Measurements from ENCODE around the gene PABPN1L.

Gene PABPN1L

DNA sequence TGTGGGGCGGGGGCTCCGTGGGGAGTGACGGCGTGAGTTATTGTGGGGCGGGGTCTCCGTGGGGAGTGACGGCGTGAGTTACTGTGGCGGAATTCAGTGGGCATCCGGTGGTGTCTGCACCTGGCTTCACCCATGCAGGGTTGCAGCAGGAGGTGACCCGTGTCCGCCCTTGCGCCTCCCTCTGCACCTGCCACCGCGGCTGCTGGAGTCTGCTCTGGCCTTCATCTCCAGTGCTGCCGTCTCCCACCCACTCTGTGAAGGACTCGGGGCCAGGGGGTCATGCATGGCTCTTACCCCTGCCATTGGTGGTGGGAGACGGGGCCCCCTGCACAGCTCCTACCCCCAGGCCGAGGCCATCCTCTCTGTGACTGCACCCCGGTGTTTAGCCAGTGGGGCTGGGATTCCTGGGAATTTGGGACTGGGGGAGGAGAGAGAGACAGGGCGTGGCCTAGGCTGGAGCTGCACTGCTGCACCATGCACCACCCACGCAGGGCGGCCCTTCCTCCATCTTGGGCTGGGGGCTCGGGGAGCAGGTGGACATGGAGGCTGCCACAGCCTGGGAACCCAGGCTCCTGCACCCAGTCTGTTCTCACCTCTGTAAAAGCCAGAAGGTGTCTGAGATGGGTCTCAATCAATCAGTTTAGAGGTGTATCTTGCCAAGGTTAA is 1.3 kb upstream of the PABPN1L start:
- no peak for DNase-seq

DNA sequence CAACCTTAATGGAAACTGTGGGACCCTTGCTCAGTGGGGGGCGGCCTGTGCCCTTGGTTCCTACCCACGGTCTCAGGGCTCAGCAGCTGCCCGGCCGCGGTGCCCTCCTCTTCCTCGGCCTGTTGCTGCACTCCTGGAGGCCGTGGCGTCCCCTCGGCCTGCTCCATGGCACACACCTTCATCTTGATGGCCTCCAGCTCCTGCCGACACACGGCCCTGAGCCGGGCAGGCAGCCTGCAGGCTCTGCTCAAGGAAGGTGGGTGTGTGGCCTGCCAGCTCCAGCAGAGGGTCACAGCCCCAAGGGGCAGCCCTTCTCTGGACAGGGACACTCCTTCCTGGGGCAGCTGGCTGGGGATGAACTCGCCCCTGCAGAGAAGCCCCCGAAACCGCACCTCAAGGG is 718 bp downstream of the PABPN1L start:
- no peak for DNase-seq

GRCh38 chr16:88865310-88865709 is 1.1 kb downstream of the PABPN1L start:
- DNase-seq: no peak

- no peak for DNase-seq
Observed at GRCh38 chr16:88864521-88864920, 1.9 kb downstream of the PABPN1L start.

DNA sequence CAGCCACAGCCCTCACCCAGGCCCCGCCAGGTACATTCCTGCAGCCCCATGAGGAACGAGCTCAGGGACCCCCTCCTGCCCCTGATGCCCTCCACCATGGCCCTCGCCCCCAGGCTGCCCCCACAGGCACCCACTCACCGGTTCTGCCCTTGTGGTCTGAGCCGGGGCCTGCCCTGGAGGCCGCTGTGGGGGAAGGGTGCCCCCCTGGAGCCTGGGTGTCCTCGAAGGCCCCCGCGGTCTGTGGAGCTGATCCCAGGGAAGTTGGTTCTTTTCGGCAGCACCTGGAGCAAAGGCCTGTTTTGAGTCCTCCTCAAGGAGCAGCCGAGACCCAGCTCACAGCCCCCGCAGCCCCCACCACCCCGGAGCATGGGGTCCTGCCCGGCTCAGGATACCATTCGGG is 2.4 kb downstream of the PABPN1L start:
- DNase-seq: no peak

DNA sequence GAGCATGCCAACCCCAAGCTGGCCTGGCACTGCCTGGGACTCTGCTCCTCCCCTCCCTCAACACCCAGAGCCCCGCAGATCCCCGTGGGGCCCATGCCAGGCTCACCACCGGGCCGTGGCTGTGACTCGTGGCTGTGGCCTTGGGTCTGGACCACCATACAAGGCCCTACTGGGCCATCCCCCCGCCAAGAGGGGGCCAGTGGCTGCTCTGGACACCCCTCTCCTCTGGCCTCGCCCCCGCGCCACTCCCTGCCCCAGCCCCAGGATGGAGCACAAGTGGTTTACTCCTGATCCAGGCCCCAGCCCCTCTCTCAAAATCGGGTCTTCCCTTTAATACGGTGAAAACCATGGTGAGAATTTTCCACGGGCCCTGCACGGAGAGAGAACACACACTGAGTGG is 3.0 kb downstream of the PABPN1L start:
- DNase-seq: no peak

DNA sequence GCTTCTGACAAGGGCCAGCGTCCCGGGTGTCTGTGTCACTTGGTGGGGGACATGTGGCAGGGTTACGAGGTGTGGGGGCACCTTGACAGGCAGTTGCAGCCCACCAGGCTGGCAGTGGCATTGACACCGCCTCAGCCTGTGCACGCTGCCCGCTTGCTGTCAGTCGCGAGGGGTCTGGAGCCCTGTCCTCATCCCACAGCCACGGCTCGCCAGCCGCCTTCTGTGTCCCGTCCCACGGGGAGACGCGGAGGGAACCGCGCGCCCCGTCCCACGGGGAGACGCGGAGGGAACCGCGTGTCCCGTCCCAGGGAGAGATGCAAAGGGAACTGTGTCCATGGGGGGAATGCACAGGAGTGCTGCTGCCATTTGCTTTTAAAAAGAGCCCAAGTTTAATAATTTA is 3.5 kb downstream of the PABPN1L start:
- no peak for DNase-seq

GRCh38 chr16:88861359-88861758 is 5.1 kb downstream of the PABPN1L start:
- DNase-seq: no peak

- DNase-seq: no peak
Observed at GRCh38 chr16:88859381-88860091, 6.9 kb downstream of the PABPN1L start.

GRCh38 chr16:88857728-88858339 is 8.6 kb downstream of the PABPN1L start:
- no peak for DNase-seq

GRCh38 chr16:88856828-88857727 is 9.4 kb downstream of the PABPN1L start, which contains the start of the genes GALNS and TRAPPC2L:
Gene GALNS (minus strand): TSS chr16:88856947. CDS start chr16:88856877, 70 bp downstream.
Gene TRAPPC2L (plus strand): TSS chr16:88857127. CDS start chr16:88857151, 24 bp downstream.
- peak; percentile 29 for DNase-seq

- no peak for DNase-seq
Observed at GRCh38 chr16:88856122-88856827, 10.2 kb downstream of the PABPN1L start.

GRCh38 chr16:88855736-88856121 is 10.7 kb downstream of the PABPN1L start:
- DNase-seq: no peak

DNA sequence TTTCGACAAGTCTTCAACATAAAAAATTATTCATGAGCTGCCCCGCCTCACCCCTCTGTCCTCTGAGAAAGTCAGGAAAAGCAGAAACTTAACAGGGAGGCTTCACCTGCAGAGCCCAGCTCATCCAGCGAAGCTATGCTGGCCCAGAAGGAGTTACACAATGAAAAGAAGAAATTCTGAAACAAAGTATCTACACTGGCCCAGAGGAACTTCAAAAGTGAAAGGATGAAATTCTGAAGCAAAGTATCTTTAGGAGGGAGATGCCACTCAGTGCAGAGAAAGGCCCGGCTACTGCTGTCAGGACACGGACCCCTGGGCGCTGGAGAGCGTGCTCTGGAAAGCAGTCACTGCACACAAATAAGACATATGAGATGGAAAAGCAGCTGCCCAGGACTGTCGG is 11.3 kb downstream of the PABPN1L start:
- DNase-seq: no peak

- DNase-seq: no peak
Observed at GRCh38 chr16:88854306-88855111, 12.0 kb downstream of the PABPN1L start.

DNA sequence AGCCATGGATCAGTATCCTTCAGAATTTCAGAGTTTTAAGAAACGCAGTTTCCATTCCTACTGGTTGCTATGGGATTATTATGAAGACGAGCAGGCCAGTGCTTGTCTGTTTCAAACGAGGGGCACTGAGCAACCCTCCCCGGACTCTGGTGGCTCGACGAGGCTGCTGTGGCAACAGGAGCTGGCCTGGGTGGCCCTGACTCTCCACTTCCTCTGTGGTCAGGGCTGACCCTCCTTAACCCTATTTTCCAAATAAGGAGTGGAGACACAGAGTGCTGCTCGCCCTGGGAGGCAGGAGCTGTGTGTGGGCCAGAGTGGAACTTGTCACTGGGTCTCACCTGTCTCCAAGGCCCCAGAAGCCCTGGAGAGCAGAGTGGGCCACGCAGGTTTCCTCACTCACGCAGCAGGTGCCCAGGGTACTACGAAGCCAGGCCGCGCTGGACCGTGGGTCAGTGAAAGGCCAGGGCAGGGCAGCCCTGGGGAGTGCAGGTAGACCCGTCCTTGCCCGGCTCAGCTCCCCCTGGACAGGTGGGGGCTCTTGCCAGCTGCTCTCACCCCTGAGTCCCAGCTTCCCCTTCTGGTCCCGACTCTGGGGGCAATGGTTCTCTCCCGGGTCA is 13.0 kb downstream of the PABPN1L start:
- DNase-seq: no peak

DNA sequence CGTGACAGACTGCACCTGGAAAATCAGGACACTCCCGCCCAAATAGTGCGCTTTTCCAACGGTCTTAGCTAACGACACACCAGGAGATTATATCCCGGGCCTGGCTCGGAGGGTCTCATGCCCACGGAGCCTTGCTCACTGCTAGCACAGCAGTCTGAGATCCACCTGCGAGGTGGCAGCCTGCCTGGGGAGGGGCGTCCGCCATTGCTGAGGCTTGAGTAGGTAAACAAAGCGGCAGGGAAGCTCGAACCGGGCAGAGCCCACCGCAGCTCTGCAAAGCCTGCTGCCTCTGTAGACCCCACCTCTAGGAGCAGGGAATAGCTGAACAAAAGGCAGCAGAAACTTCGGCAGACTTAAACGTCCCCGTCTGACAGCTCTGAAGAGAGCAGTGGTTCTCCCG is 14.8 kb downstream of the PABPN1L start:
- no peak for DNase-seq

DNA sequence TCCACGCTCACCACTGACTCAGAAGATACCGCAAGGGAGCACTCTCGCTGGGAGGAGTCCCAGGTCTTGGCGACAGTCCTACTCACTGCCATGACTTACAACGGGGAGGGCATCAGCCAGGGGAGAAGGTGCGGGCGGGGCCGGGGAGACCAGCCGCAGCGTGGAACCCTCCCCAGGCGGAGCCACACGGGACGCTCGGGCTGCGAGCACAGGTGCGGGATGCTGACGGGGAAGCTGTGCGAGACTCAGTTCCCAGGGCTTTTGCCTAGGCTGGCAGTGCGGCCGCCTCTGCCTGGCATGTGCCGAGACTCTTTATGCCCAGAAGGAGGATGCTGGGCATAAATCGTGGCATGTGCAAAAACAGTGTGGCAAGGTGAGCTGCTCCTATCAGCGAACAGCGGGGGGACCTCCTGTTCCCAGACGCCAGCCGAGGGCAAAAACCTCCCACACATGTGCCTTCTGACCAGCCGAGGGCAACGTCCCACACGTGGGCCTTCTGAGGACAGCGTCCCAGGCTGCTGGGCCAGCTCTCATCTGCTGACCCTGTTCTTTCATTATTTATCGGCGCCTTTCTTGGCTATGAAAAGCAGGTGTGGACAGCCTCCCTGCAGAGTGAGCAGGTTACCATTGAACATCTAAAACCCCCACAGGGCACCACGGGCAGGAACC is 15.8 kb downstream of the PABPN1L start:
- DNase-seq: no peak

GRCh38 chr16:88848557-88848956 is 17.9 kb downstream of the PABPN1L start:
- DNase-seq: no peak

GRCh38 chr16:88847654-88848053 is 18.8 kb downstream of the PABPN1L start:
- DNase-seq: no peak

Measured in NCI-H2029 treated with DMSO at 0.1 percent for 48 hours (cell line).